SK-N-SH treated with all-trans-retinoic acid at 6 μM for 48 hours (cell line): ENCODE measurements around the gene TGFB2.

Experiments used
- ARNTL ChIP-seq: fragments of 450-650 bp; formaldehyde crosslinking; IDR thresholded peaks from 2 replicates; pipeline ENCODE4 v1.5.0; 2020; ENCODE audit warnings: low read depth, mild to moderate bottlenecking, moderate library complexity, borderline replicate concordance
- GLIS3 ChIP-seq: fragments of 250-450 bp; sonication (Bioruptor Pico); IDR thresholded peaks from 2 replicates; pipeline ENCODE4 v1.5.0; 2020; ENCODE audit warnings: mild to moderate bottlenecking, moderate library complexity
- TCF4 ChIP-seq: fragments of 250-450 bp; sonication (Bioruptor Pico); IDR thresholded peaks from 2 replicates; pipeline ENCODE4 v1.8.0; 2021; ENCODE audit warnings: mild to moderate bottlenecking, moderate library complexity, borderline replicate concordance
- TOX ChIP-seq: fragments of 250-450 bp; sonication (Bioruptor Pico); IDR thresholded peaks from 2 replicates; pipeline ENCODE4 v1.8.0; 2021; ENCODE audit warnings: mild to moderate bottlenecking, moderate library complexity, borderline replicate concordance
- ZFP3 ChIP-seq: fragments of 250-450 bp; sonication (Bioruptor Pico); IDR thresholded peaks from 2 replicates; pipeline ENCODE4 v1.5.0; 2020; ENCODE audit warnings: mild to moderate bottlenecking, moderate library complexity
- ZFP30 ChIP-seq: fragments of 450-650 bp; formaldehyde crosslinking; IDR thresholded peaks from 2 replicates; pipeline ENCODE4 v1.5.0; 2022; ENCODE audit warnings: mild to moderate bottlenecking, moderate library complexity

- TF ChIP-seq TCF4 (CRISPR knock-in tag) (no peak), GLIS3 (CRISPR knock-in tag) (no peak), ZFP30 (CRISPR knock-in tag) (no peak), ARNTL (CRISPR knock-in tag) (no peak), TOX (CRISPR knock-in tag) (no peak), ZFP3 (CRISPR knock-in tag) (no peak)
Measured at GRCh38 chr1:218464871-218465270, 119.7 kb downstream of the TGFB2 start.
